NCI-H2196 (cell line): ENCODE results near the gene RPL10.
"Not testable (repeated sequence)": the region's sequence is repeated elsewhere in the genome, so short reads cannot be mapped to it uniquely, and the experiment has no call there.

Experiments used
- DNase-seq: peaks from one replicate; lab custom pipeline; 2025; ENCODE audit not compliant: unreplicated experiment; lab: John Stamatoyannopoulos, UW

The RPL10 gene

GRCh38 chrX:154399527-154400368 is 1.6 kb downstream of the RPL10 start:
- no peak for DNase-seq

- not testable (repeated sequence) for DNase-seq
Observed at GRCh38 chrX:154400369-154400817, 2.2 kb downstream of the RPL10 start.

- DNase-seq = no peak
Observed at GRCh38 chrX:154401045-154401799, 3.0 kb downstream of the RPL10 start.

- DNase-seq = no peak
Observed at GRCh38 chrX:154401918-154402621, 3.9 kb downstream of the RPL10 start.

GRCh38 chrX:154402622-154403127 is 4.5 kb downstream of the RPL10 start:
- DNase-seq = no peak

GRCh38 chrX:154403192-154403591 is 5.0 kb downstream of the RPL10 start:
- no peak for DNase-seq

GRCh38 chrX:154403858-154404257 is 5.7 kb downstream of the RPL10 start:
- no peak for DNase-seq

- no peak for DNase-seq
Observed at GRCh38 chrX:154404625-154405192, 6.5 kb downstream of the RPL10 start.

GRCh38 chrX:154408659-154409221 is 10.6 kb downstream of the RPL10 start:
- no peak for DNase-seq

GRCh38 chrX:154409222-154409871 is 11.2 kb downstream of the RPL10 start, which contains the start of gene DNASE1L1:
TSS of gene DNASE1L1 (minus strand) at chrX:154409254. CDS start at chrX:154405568, 3,686 bp downstream.
- no peak for DNase-seq

- DNase-seq = peak; percentile 51
Observed at GRCh38 chrX:154411981-154412340, 13.8 kb downstream of the RPL10 start.

- DNase-seq = peak; percentile 3
Observed at GRCh38 chrX:154412468-154412867, 14.3 kb downstream of the RPL10 start.

- DNase-seq = no peak
Observed at GRCh38 chrX:154413142-154413541, 15.0 kb downstream of the RPL10 start.

GRCh38 chrX:154417157-154417556 is 19.0 kb downstream of the RPL10 start:
- peak; percentile 8 for DNase-seq

- no peak for DNase-seq
Observed at GRCh38 chrX:154419189-154419588, 21.0 kb downstream of the RPL10 start.

GRCh38 chrX:154419688-154420401 is 21.7 kb downstream of the RPL10 start:
- peak; percentile 41 for DNase-seq

GRCh38 chrX:154420402-154420756 is 22.2 kb downstream of the RPL10 start:
- DNase-seq = no peak

- no peak for DNase-seq
Observed at GRCh38 chrX:154426916-154427770, 29.0 kb downstream of the RPL10 start.
